Activated T-cell treated with anti-CD3 and anti-CD28 coated beads, Interleukin-2, amount 50 U/mL, for 24 hours (primary cell): Measurements from ENCODE around the gene OR52N4.
"Not testable (repeated sequence)": the region's sequence is repeated elsewhere in the genome, so short reads cannot be mapped to it uniquely, and the experiment has no call there.

ENCODE experiments used
- DNase-seq: peaks from one replicate; pipeline ENCODE4 v3.0.0-alpha.2; 2020
- H3K27ac Mint-ChIP-seq: 2 replicates; pipeline ENCODE4 v1.8.0; 2020; ENCODE audit warnings: mild to moderate bottlenecking, mixed read lengths
- H3K27me3 Mint-ChIP-seq: 2 replicates; pipeline ENCODE4 v1.8.0; 2020; ENCODE audit warnings: mixed read lengths
- H3K36me3 Mint-ChIP-seq: 2 replicates; pipeline ENCODE4 v1.8.0; 2020; ENCODE audit warnings: low read depth, mixed read lengths
- H3K4me1 Mint-ChIP-seq: 2 replicates; pipeline ENCODE4 v1.8.0; 2020; ENCODE audit warnings: low read depth, mixed read lengths
- H3K4me3 Mint-ChIP-seq: 2 replicates; pipeline ENCODE4 v1.8.0; 2020; ENCODE audit warnings: mild to moderate bottlenecking, moderate library complexity, mixed read lengths
- H3K9me3 Mint-ChIP-seq: 2 replicates; pipeline ENCODE4 v1.8.0; 2020; ENCODE audit warnings: mixed read lengths

The OR52N4 gene

DNA sequence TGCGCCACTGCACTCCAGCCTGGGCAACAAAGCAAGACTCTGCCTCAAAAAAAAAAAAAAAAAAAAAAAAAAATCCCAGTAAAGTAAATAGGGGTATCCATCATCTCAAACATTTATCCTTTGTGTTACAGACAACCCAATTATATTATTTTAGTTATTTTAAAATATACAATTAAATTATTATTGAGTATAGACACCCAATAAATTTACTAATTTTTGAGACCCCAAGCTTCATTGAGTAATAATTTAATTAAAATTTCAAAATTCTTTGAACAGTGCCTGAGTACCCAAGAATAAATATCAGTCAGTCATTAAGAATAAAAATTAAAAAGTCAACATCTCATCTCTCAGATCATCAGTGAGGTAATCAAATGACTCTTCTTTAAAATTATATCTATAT is at the start of gene OR52N4:
Gene OR52N4, plus strand, starts transcription at position 301 of the 400 bp plus-strand sequence. CDS start 498 bp downstream, outside the sequence.
- H3K9me3 Mint-ChIP-seq: no peaks in the 10 kb centered on the region
- no peak within 1 kb of the TSS for H3K27ac Mint-ChIP-seq
- no peak for DNase-seq
- H3K27me3 Mint-ChIP-seq: no peaks in the 10 kb centered on the region
- H3K4me1 Mint-ChIP-seq: no peaks in the 10 kb centered on the region
- no peak within 1 kb of the TSS for H3K4me3 Mint-ChIP-seq
- no peaks in the 10 kb centered on the region for H3K36me3 Mint-ChIP-seq

DNA sequence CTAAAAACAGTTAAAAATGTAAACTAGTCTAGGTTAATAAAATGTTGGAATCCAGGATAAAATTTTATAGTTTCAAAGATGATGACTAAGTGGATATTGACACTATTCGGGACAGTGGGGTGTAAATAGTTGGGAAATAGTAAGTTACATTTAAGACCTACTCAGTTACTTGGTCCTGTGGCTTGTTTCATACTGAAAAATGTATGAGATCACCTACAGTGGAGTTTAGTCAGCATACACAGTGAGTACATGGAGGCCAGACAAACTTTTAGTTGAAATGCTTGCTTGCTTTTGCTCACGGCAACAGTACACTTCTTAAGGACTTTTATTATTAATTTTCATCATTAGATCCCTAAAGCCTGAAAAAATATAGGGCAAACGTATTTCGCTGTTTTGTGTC is 48.4 kb upstream of the OR52N4 start:
- peaks cover 78% of the 10 kb centered on the region for H3K36me3 Mint-ChIP-seq
- H3K27me3 Mint-ChIP-seq: no peaks in the 10 kb centered on the region
- DNase-seq: no peak
- H3K4me1 Mint-ChIP-seq: peaks cover 38% of the 10 kb centered on the region
- H3K9me3 Mint-ChIP-seq: no peaks in the 10 kb centered on the region
- peak overlapping the region; percentile 27 for H3K27ac Mint-ChIP-seq
- no peak overlapping the region for H3K4me3 Mint-ChIP-seq

DNA sequence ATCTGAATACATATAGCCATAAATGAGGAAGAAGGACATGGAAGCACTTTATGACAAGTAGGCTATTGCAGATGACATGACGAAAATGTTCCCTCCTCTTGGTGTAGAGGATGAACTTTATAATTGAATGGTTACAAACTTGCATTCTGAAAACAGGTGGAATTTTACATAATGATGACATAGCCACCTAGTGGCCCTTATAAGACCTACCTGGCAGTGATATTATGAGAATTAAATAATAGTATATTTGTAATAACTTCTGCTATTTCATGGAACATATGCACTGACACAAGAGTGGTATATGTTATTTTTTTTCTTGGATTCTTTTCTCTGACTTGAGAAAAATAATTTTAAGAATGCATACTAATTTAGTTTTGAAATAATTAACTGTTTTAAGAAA is 41.5 kb upstream of the OR52N4 start:
- Mint-ChIP-seq H3K4me1 (peaks cover 4% of the 10 kb centered on the region), H3K9me3 (no peaks in the 10 kb centered on the region), H3K36me3 (peaks cover 43% of the 10 kb centered on the region), H3K27me3 (no peaks in the 10 kb centered on the region), H3K27ac (no peak overlapping the region), H3K4me3 (no peak overlapping the region)
- no peak for DNase-seq

DNA sequence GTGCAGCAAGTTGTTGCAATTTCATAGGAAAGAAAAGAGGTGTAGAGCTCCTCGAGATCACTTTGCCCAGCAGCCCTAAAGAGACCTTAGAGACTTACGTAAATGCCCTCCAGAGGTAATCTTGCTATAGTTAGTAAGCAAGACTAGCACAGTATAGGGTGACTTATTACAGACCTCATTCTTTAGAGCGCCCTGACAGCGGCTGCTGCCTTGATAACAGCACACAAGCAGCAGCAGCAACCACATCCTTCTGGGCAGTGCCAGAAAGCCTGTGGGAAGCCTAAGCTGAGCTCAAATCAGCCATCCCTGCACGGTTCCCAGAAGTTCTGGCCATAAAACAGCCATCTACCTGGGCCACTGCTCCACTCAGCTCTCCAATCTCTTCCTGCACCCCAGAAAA is 40.3 kb upstream of the OR52N4 start:
- DNase-seq: no peak
- Mint-ChIP-seq H3K27me3 (no peaks in the 10 kb centered on the region), H3K27ac (no peak overlapping the region), H3K36me3 (peaks cover 34% of the 10 kb centered on the region), H3K4me3 (no peak overlapping the region), H3K9me3 (no peaks in the 10 kb centered on the region), H3K4me1 (peaks cover 4% of the 10 kb centered on the region)

DNA sequence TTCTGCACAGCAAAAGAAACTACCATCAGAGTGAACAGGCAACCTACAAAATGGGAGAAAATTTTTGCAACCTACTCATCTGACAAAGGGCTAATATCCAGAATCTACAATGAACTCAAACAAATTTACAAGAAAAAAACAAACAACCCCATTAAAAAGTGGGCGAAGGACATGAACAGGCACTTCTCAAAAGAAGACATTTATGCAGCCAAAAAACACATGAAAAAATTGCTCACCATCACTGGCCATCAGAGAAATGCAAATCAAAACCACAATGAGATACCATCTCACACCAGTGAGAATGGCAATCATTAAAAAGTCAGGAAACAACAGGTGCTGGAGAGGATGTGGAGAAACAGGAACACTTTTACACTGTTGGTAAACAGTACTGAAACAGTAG is 37.5 kb upstream of the OR52N4 start:
- not testable (repeated sequence) for H3K27ac Mint-ChIP-seq, H3K4me3 Mint-ChIP-seq, DNase-seq, H3K9me3 Mint-ChIP-seq, H3K4me1 Mint-ChIP-seq, H3K27me3 Mint-ChIP-seq
- peaks cover 24% of the 10 kb centered on the region for H3K36me3 Mint-ChIP-seq

DNA sequence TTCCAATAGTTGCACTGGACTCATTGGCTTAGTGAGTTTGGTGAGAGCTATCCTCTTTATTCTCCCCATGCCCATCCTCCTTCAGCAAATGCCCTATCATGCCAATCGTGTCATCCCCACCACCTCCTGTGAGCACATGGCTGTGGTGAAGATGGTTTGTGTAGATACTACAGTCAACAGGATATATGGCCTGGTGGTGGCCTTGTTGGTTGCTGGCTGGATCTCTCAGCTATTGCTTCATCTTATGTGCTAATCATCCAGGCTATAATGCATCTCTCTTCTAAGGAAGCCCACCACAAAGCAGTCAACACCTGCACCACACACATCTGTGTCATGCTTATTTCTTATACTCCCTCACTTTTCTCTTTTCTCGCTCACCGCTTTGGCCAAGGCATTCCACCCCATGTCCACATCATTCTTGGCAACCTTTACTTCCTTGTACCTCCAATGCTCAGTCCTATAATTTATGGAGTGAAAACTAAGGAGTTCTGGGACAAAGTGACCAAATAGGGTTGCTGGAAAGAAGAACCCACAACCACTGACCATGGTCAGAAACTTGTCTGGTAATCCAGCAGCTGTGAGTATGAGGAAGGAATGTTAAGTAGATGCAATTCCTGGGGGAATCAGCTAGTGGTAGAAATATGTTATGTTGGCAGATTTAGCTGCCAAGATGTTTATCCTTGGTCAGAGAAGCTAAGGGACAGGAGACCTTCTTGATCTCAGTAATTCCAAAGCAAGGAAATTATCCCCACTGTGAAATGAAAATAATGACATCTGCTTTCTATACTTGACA is 34.1 kb upstream of the OR52N4 start:
- Mint-ChIP-seq H3K27me3 (no peaks in the 10 kb centered on the region), H3K4me3 (no peak overlapping the region), H3K9me3 (no peaks in the 10 kb centered on the region), H3K27ac (no peak overlapping the region), H3K4me1 (no peaks in the 10 kb centered on the region), H3K36me3 (peaks cover 13% of the 10 kb centered on the region)
- DNase-seq: no peak

DNA sequence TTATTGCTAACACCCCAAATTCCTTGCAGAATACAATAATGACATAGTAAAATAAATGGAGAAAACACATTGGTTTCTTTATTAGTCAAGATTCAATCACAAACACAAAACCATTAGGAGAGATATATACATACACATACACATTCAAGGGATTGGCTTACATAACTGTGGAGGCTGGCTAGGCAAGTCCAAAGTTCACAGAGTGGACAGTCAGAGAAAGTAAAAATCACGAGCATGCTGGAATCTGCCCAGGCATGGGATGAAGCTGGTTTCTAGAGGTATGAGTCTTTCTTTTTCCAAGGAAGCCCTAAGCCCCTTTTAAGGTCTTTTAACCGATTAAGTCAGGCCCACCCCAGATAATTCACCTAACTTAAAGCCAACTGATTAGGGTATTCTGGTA is 31.4 kb upstream of the OR52N4 start:
- H3K4me3 Mint-ChIP-seq: no peak overlapping the region
- H3K4me1 Mint-ChIP-seq: no peaks in the 10 kb centered on the region
- peaks cover 10% of the 10 kb centered on the region for H3K36me3 Mint-ChIP-seq
- DNase-seq: no peak
- no peaks in the 10 kb centered on the region for H3K9me3 Mint-ChIP-seq
- no peaks in the 10 kb centered on the region for H3K27me3 Mint-ChIP-seq
- no peak overlapping the region for H3K27ac Mint-ChIP-seq

DNA sequence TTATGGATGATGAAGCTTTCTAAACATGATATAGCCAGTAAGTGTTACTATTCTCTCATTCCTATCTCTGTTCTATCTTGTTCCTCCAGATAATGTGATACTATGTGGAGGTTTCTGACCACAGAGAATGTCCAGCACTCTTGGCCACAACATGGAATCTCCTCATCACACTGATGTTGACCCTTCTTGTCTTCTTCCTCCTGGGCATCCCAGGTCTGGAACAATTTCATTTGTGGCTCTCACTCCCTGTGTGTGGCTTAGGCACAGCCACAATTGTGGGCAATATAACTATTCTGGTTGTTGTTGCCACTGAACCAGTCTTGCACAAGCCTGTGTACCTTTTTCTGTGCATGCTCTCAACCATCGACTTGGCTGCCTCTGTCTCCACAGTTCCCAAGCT is 27.7 kb upstream of the OR52N4 start:
- Mint-ChIP-seq H3K4me1 (no peaks in the 10 kb centered on the region), H3K9me3 (no peaks in the 10 kb centered on the region), H3K27ac (no peak overlapping the region), H3K36me3 (peaks cover 2% of the 10 kb centered on the region), H3K27me3 (no peaks in the 10 kb centered on the region), H3K4me3 (no peak overlapping the region)
- DNase-seq: no peak

DNA sequence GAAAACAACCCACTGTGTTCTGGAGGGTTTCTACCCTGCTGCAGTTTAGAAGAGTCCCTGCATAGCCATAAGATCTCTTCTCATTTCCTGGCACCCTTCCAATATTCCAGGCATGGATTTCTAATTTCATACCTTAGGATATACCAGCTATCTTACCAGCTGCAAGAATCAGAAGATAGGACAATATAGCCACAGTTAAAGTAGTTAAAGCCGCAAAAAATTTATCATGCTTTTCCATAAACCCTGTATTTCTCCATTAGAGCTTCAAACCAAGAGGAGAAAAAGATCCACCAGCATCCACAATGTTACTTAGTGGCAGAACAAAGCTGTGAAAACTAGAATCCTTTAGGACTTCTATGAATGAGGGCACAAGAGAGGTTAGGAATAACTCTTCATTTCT is 26.4 kb upstream of the OR52N4 start:
- H3K27ac Mint-ChIP-seq: no peak overlapping the region

DNA sequence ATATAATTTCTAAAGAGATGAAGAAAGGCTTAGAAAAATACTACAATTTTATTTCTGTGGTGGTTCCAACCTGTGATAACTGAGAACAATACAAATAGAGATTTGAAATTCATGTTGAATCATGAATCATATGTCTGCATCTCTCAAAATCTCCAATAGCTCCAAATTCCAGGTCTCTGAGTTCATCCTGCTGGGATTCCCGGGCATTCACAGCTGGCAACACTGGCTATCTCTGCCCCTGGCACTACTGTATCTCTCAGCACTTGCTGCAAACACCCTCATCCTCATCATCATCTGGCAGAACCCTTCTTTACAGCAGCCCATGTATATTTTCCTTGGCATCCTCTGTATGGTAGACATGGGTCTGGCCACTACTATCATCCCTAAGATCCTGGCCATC is 17.6 kb upstream of the OR52N4 start, which contains the start of gene OR56B1:
Gene OR56B1, plus strand, starts transcription at position 53 of the 400 bp plus-strand sequence. Its CDS starts 69 bp downstream, at position 122.
- Mint-ChIP-seq H3K4me3 (no peak within 1 kb of the TSS), H3K36me3 (peaks cover 4% of the 10 kb centered on the region), H3K4me1 (no peaks in the 10 kb centered on the region), H3K27me3 (no peaks in the 10 kb centered on the region), H3K27ac (no peak within 1 kb of the TSS), H3K9me3 (peaks cover 13% of the 10 kb centered on the region)
- DNase-seq: no peak

More for the DNA sequence above, 26.4 kb upstream of the OR52N4 start:
- H3K9me3 Mint-ChIP-seq: no peaks in the 10 kb centered on the region
- DNase-seq: no peak
- H3K27me3 Mint-ChIP-seq: no peaks in the 10 kb centered on the region
- no peaks in the 10 kb centered on the region for H3K4me1 Mint-ChIP-seq
- H3K36me3 Mint-ChIP-seq: peaks cover 2% of the 10 kb centered on the region
- H3K4me3 Mint-ChIP-seq: no peak overlapping the region

DNA sequence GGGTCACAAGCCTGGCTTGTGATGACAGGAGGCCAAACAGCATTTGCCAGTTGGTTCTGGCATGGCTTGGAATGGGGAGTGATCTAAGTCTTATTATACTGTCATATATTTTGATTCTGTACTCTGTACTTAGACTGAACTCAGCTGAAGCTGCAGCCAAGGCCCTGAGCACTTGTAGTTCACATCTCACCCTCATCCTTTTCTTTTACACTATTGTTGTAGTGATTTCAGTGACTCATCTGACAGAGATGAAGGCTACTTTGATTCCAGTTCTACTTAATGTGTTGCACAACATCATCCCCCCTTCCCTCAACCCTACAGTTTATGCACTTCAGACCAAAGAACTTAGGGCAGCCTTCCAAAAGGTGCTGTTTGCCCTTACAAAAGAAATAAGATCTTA is 17.0 kb upstream of the OR52N4 start:
- peaks cover 20% of the 10 kb centered on the region for H3K9me3 Mint-ChIP-seq
- DNase-seq: no peak
- peaks cover 4% of the 10 kb centered on the region for H3K36me3 Mint-ChIP-seq
- H3K4me1 Mint-ChIP-seq: no peaks in the 10 kb centered on the region
- H3K27ac Mint-ChIP-seq: no peak overlapping the region
- no peaks in the 10 kb centered on the region for H3K27me3 Mint-ChIP-seq
- no peak overlapping the region for H3K4me3 Mint-ChIP-seq

DNA sequence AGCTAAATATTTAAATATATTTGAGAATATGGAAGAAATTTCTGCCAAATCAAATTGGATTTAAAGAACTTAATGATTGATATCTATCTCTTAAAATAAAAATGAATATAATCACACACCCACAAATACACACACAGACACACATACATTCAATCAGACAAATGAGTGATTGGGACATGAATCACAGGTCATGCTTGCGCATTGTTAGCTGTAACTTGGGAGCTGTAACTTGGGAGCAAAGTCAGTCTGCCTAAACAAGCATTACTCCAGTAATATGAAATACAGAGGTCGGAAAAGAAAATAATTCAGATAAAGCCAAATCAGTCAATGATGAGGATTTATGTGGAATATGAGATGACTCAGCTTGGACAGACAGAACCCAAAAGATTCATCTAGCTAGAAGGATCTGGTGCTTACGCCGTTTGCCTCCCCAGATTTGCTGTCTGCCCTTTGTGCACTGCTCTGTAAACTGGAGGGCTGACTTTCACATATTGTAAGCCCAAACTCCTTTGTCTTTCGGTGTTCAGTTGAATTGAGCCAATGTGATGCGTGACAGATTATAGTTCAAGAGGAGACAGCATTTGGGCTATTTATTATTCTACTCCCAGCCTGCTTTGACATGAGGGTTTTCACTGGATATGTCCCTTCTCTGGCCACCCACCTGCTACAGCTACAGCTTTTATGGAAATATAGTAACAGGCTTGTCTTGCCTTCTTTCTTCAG is 16.2 kb upstream of the OR52N4 start:
- Mint-ChIP-seq H3K36me3 (peaks cover 4% of the 10 kb centered on the region), H3K4me1 (no peaks in the 10 kb centered on the region), H3K4me3 (no peak overlapping the region), H3K27me3 (no peaks in the 10 kb centered on the region), H3K9me3 (peaks cover 22% of the 10 kb centered on the region), H3K27ac (no peak overlapping the region)
- DNase-seq: no peak

DNA sequence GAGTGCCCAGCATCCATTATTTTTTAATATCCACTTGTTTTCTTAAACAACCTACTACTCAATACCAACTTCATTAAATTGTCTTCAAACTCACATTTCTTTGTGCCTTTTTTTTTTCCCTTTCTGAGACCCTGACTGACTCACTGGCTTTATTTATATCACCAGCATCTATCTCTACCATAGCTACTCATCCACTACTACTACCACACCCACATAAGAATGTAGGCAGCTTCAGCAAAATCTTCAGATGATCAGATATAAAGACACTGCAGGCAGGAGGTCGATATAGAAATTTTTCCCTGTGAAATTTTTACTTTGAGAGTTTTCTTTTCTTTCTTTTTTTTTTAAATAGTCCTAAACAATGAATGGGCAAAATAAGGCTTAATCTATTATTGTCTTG is 15.6 kb upstream of the OR52N4 start:
- no peaks in the 10 kb centered on the region for H3K27me3 Mint-ChIP-seq
- peaks cover 27% of the 10 kb centered on the region for H3K9me3 Mint-ChIP-seq
- no peak overlapping the region for H3K27ac Mint-ChIP-seq
- peaks cover 4% of the 10 kb centered on the region for H3K36me3 Mint-ChIP-seq
- no peaks in the 10 kb centered on the region for H3K4me1 Mint-ChIP-seq
- H3K4me3 Mint-ChIP-seq: no peak overlapping the region
- DNase-seq: no peak

DNA sequence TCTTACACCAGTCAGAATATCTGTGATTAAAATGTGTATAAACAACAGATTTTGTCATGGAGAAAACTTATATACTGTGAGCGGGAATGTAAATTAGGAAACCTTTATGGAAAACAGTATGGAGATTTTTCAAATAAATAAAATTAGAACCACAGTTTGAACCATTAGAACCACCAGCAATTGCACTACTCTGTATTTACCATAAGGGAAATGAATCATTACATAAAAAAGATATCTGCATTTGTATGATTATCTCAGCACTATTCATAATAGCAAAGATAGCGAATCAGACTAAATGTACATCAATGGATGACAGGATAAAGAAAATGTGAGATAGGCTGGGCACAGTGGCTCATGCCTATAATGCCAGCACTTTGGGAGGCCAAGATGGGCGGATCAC is 7.4 kb upstream of the OR52N4 start:
- Mint-ChIP-seq H3K9me3 (peaks cover 24% of the 10 kb centered on the region), H3K36me3 (no peaks in the 10 kb centered on the region), H3K27me3 (no peaks in the 10 kb centered on the region), H3K4me3 (no peak overlapping the region), H3K27ac (no peak overlapping the region), H3K4me1 (no peaks in the 10 kb centered on the region)
- no peak for DNase-seq

DNA sequence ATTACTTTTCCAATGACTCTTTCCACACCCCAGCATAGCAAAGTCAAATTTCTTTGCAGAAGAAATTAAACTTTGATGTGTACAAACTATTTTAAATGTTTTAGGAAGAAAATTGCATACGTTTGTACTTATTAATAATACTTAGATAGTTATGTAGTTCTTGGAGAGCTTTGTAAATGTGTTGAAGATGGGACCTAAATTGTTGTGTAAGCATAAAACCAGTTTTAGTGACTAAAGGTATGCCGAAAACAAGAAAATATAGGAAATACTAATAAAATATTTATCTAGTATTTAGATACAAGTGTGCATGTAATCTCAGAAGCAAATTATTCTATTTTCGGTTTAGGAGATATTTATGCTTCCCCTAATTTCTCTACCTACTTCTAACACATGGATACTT is 4.2 kb upstream of the OR52N4 start:
- no peaks in the 10 kb centered on the region for H3K4me1 Mint-ChIP-seq
- H3K27ac Mint-ChIP-seq: no peak overlapping the region
- peaks cover 4% of the 10 kb centered on the region for H3K9me3 Mint-ChIP-seq
- H3K27me3 Mint-ChIP-seq: no peaks in the 10 kb centered on the region
- H3K36me3 Mint-ChIP-seq: no peaks in the 10 kb centered on the region
- H3K4me3 Mint-ChIP-seq: no peak overlapping the region
- no peak for DNase-seq
